HCT116 (cell line): Measurements from ENCODE around the gene TMEM132C. TPM values are rescaled to one million over a fixed set of nuclear protein-coding genes. Genes with fewer than 3 reads are reported as not detected.

Experiments used
- ATAC-seq: fragments of 200-7000 bp; cut with Tn5 transposase; 2 replicates; pipeline ENCODE4 v1.9.1; 2020; ENCODE audit warnings: mild to moderate bottlenecking, moderate library complexity
- BruUV-seq: library from RNA; stranded (reverse); fragments of 400-500 nt; replicated peaks from 2 replicates; lab custom pipeline; 2021; lab: Mats Ljungman, UMichigan
- CTCF ChIA-PET: fragments of 300-600 bp; sonication (Branson Sonifier 250); formaldehyde crosslinking; loops from one replicate; lab custom pipeline; 2021; ENCODE audit warnings: antibody characterized with exemption; lab: Charles Lee
- POLR2A ChIA-PET: fragments of 300-600, 350-600 bp; sonication (Branson Sonifier 250); formaldehyde crosslinking; loops from one replicate; lab custom pipeline; 2021; ENCODE audit warnings: antibody characterized with exemption; lab: Charles Lee
- RAD21 ChIA-PET, 2 experiments: fragments of 300-600 bp; sonication (Branson Sonifier 250); formaldehyde crosslinking; loops; one replicate each; lab custom pipeline; 2023; ENCODE audit warnings: low total read pairs in 2 of 2; ENCODE audit not compliant: uncharacterized antibody in 2 of 2, unreplicated experiment in 2 of 2, low non-redundant PET in 1 of 2; lab: Charles Lee
- DNase-seq: peaks from one replicate; pipeline ENCODE4 v3.0.0-alpha.2; 2010; ENCODE audit warnings: low read depth, low spot score
- H2AFZ ChIP-seq: fragments of 200-600 bp; shearing (Covaris generic), sonication (generic); 2 replicates; pipeline ENCODE4 v1.6.1; 2017; ENCODE audit warnings: low read depth, mixed run types, mixed read lengths, antibody characterized with exemption, low read length; ENCODE audit not compliant: poor library complexity, severe bottlenecking
- H3K27ac ChIP-seq: 2 replicates; pipeline ENCODE4 v1.5.1; 2012; ENCODE audit warnings: low read depth, low read length
- H3K27me3 ChIP-seq: fragments of 200-600 bp; sonication (generic); 2 replicates; pipeline ENCODE4 v1.6.1; 2016; ENCODE audit warnings: mixed run types, low read length, mixed read lengths; ENCODE audit not compliant: insufficient read depth
- H3K36me3 ChIP-seq, 2 experiments: fragments of 200-500 bp in 1 of 2; fragments of 200-600 bp in 1 of 2; sonication (Bioruptor generic) in 1 of 2; sonication (generic) in 1 of 2; 2 replicates each; pipeline versions ENCODE4 v1.5.1 to v1.6.1; 2014 to 2016; ENCODE audit warnings: low read length in 2 of 2, inconsistent platforms in 1 of 2, mixed read lengths in 1 of 2, mixed run types in 1 of 2; ENCODE audit not compliant: insufficient read depth in 2 of 2, control insufficient read depth in 1 of 2
- H3K4me1 ChIP-seq, 2 experiments: fragments of 200-600 bp in 1 of 2; sonication (generic) in 1 of 2; 2 replicates each; pipeline versions ENCODE4 v1.5.1 to v1.6.1; 2012 to 2017; ENCODE audit warnings: low read length in 2 of 2, inconsistent platforms in 1 of 2, mild to moderate bottlenecking in 1 of 2, mixed read lengths in 1 of 2, mixed run types in 1 of 2, moderate library complexity in 1 of 2; ENCODE audit not compliant: insufficient read depth in 2 of 2, control insufficient read depth in 1 of 2
- H3K4me2 ChIP-seq: fragments of 200-600 bp; sonication (generic); 2 replicates; pipeline ENCODE4 v1.6.1; 2017; ENCODE audit warnings: mixed run types, low read length, mixed read lengths
- H3K4me3 ChIP-seq, 2 experiments: fragments of 200-600 bp in 1 of 2; sonication (generic) in 1 of 2; replicated peaks in 1 of 2; 2 replicates each; pipeline ENCODE4 v1.5.1; 2011 to 2016; ENCODE audit warnings: low read length in 2 of 2, control low read depth in 1 of 2, low read depth in 1 of 2, mild to moderate bottlenecking in 1 of 2, mixed read lengths in 1 of 2, mixed run types in 1 of 2
- H3K79me2 ChIP-seq: fragments of 200-600 bp; sonication (generic); 2 replicates; pipeline ENCODE4 v1.6.1; 2017; ENCODE audit warnings: mild to moderate bottlenecking, mixed run types, low read length, moderate library complexity, mixed read lengths; ENCODE audit not compliant: insufficient read depth
- H3K9ac ChIP-seq: fragments of 200-600 bp; sonication (generic); 2 replicates; pipeline ENCODE4 v1.6.1; 2016; ENCODE audit warnings: low read length, mixed read lengths
- H3K9me2 ChIP-seq: fragments of 200-600 bp; sonication (generic), shearing (Covaris generic); 2 replicates; pipeline ENCODE4 v1.6.1; 2017; ENCODE audit warnings: mixed run types, mild to moderate bottlenecking, moderate library complexity; ENCODE audit not compliant: insufficient read depth
- H3K9me3 ChIP-seq, 2 experiments: fragments of 200-500 bp in 1 of 2; fragments of 200-600 bp in 1 of 2; sonication (Bioruptor generic) in 1 of 2; sonication (generic) in 1 of 2; 2 replicates each; pipeline ENCODE4 v1.6.1; 2014 to 2017; ENCODE audit warnings: low read length in 2 of 2, mixed read lengths in 2 of 2, inconsistent platforms in 1 of 2, low read depth in 1 of 2, mild to moderate bottlenecking in 1 of 2, mixed run types in 1 of 2, moderate library complexity in 1 of 2; ENCODE audit not compliant: control insufficient read depth in 1 of 2, insufficient read depth in 1 of 2
- H4K20me1 ChIP-seq: fragments of 200-600 bp; sonication (generic), shearing (Covaris generic); 2 replicates; pipeline ENCODE4 v1.6.1; 2017; ENCODE audit warnings: mixed run types, mild to moderate bottlenecking, moderate library complexity; ENCODE audit not compliant: insufficient read depth
- CTCF ChIP-seq, 3 experiments: fragments of 200-600 bp in 1 of 3; sonication (generic) in 1 of 3; IDR thresholded peaks in 2 of 3; conservative IDR thresholded peaks in 1 of 3; 2 replicates each; pipeline ENCODE4 v1.5.1; 2012 to 2017; ENCODE audit warnings: low read depth in 2 of 3, low read length in 2 of 3, antibody characterized with exemption in 1 of 3, borderline replicate concordance in 1 of 3, control low read depth in 1 of 3, mild to moderate bottlenecking in 1 of 3, mixed read lengths in 1 of 3, mixed run types in 1 of 3, moderate library complexity in 1 of 3; ENCODE audit not compliant: insufficient read depth in 1 of 3
- EGR1 ChIP-seq: IDR thresholded peaks from 2 replicates; pipeline ENCODE4 v1.6.1; 2012; ENCODE audit warnings: low read depth
- ELF1 ChIP-seq: IDR thresholded peaks from 2 replicates; pipeline ENCODE4 v1.6.1; 2012; ENCODE audit warnings: low read depth, borderline replicate concordance
- EZH2 ChIP-seq: fragments of 200-600 bp; sonication (generic); IDR thresholded peaks from 2 replicates; pipeline ENCODE4 v1.6.1; 2017; ENCODE audit warnings: antibody characterized with exemption, mixed run types
- FOSL1 ChIP-seq: IDR thresholded peaks from 2 replicates; pipeline ENCODE4 v1.6.1; 2012; ENCODE audit warnings: low read depth
- SIN3A ChIP-seq: IDR thresholded peaks from 2 replicates; pipeline ENCODE4 v1.6.1; 2012; ENCODE audit warnings: low read depth
- SRF ChIP-seq: IDR thresholded peaks from 2 replicates; pipeline ENCODE4 v1.6.1; 2012; ENCODE audit warnings: low read depth
- ZBTB33 ChIP-seq: IDR thresholded peaks from 2 replicates; pipeline ENCODE4 v1.6.1; 2011; ENCODE audit warnings: mild to moderate bottlenecking, low read length, moderate library complexity; ENCODE audit not compliant: insufficient replicate concordance; ENCODE audit errors: extremely low read depth
- ZNF274 ChIP-seq: fragments of 200-500 bp; sonication (Bioruptor generic); IDR thresholded peaks from 2 replicates; pipeline ENCODE4 v1.6.1; 2014; ENCODE audit warnings: mild to moderate bottlenecking, low read depth, low read length, inconsistent platforms
- intact Hi-C: fragments of 100-400 bp; cut with micrococcal nuclease; formaldehyde crosslinking; loops from 2 replicates; pipeline ENCODE4 v1.10.0; 2022
- total RNA-seq: library from RNA; stranded (reverse); gene quantifications from one replicate; pipeline ENCODE4 v1.2.1, GENCODE V29; 2021; ENCODE audit not compliant: unreplicated experiment

The TMEM132C gene
- total RNA-seq, 1 experiment from 2014 or later: not detected

DNA sequence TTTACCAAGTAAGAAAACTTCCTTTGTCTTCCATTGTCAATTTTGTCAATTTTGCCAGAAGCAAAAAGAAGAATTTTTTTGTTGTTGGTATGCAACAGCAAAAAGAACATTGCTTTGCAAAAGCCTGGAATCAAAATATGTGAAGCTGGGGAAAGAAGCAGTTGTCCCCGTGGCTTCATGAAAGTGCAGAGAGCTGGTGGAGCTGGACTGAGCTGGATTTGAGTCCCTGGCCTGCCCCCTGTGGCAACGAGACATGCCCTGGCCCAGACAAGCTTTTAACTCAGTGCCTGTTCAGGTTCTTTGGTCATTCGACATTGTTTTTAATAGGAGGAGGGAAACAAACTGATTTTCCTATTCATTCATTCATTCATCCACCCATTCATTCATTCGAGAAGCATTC lies 486.5 kb downstream of the TMEM132C start (continued):
- TF ChIP-seq EGR1: no peak
- TF ChIP-seq ZNF274: no peak
- no peak for TF ChIP-seq EZH2
- no peak for TF ChIP-seq ZBTB33
- TF ChIP-seq, all 23 proteins: peak for 0

DNA sequence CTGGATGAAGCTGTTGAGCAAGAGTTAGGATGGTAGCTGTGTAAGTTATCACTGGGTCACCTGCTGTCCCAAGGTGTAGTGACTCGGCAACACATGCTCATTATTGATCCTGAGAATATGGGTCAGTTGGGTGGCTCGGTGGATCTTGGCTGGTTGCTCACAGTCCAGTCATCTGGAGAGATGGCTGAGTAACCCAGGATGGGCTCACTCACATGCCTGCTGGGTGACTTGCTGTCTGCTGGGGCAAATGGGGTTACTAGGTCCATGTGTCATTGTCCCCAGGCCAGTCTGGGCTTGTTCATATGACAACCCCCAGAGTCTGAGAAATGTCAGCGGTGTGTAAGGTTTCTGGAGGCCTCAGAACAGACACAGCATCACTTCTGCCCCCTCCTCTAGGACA lies 487.3 kb downstream of the TMEM132C start:
- RAD21 ChIA-PET: no interaction called here

More for the DNA sequence above, 487.3 kb downstream of the TMEM132C start:
- Histone ChIP-seq H2AFZ (no peak overlapping the region), H3K4me3 (no peak overlapping the region), H3K9me2 (no peaks in the 10 kb centered on the region), H3K4me2 (no peak overlapping the region), H3K4me1 (no peaks in the 10 kb centered on the region), H4K20me1 (no peaks in the 10 kb centered on the region), H3K9me3 (no peaks in the 10 kb centered on the region), H3K79me2 (no peaks in the 10 kb centered on the region), H3K27ac (no peak overlapping the region), H3K36me3 (no peaks in the 10 kb centered on the region), H3K9ac (no peak overlapping the region), H3K27me3 (peaks cover 7% of the 10 kb centered on the region; the same call in 1 of the 2 replicates)
- intact Hi-C loops: no loop called here
- BruUV-seq: no TSS peak
- ChIA-PET CTCF (no interaction called here), POLR2A (no interaction called here)
- TF ChIP-seq SIN3A (no peak), SRF (no peak), ELF1 (no peak), FOSL1 (no peak), EGR1 (no peak), CTCF (IDR thresholded peaks at IDR 0.05 in 2 of 3, conservative IDR thresholded peaks at IDR 0.05 in 1 of 3; ENCODE audit: borderline replicate concordance in 1 of 3, insufficient read depth in 1 of 3, low read depth in 2 of 3, low read length in 2 of 3) (no peak)
- DNase-seq: no peak
- ATAC-seq: no peak
